Ishikawa (cell line): ENCODE measurements around the gene SPATA16.

Source experiments
- EP300 ChIP-seq: IDR thresholded peaks from 2 replicates; pipeline ENCODE4 v1.6.1; 2012; ENCODE audit warnings: borderline replicate concordance
- MAX ChIP-seq: IDR thresholded peaks from 2 replicates; pipeline ENCODE4 v1.6.1; 2012
- RAD21 ChIP-seq: IDR thresholded peaks from 2 replicates; pipeline ENCODE4 v1.6.1; 2012; ENCODE audit warnings: low read depth
- YY1 ChIP-seq: IDR thresholded peaks from 2 replicates; pipeline ENCODE4 v1.6.1; 2012; ENCODE audit warnings: low read depth

- 0 out of 2 replicates have a peak, but pooled peaks have one; percentile 17 for TF ChIP-seq MAX
- TF ChIP-seq YY1 = 0 out of 2 replicates have a peak, but pooled peaks have one; percentile 42
- TF ChIP-seq EP300 = peak; percentile 64; the same call in 1 of the 2 replicates
- peak; percentile 22 for TF ChIP-seq RAD21
Measured at GRCh38 chr3:172915911-172916514, 225.0 kb downstream of the SPATA16 start.
